Endodermal cell (in vitro differentiated cells): Measurements from ENCODE around the gene SIAH1. TPM values are rescaled to one million over a fixed set of nuclear protein-coding genes. Genes with fewer than 3 reads are reported as not detected.

Source experiments
- DNase-seq: peaks from one replicate; pipeline ENCODE4 v3.0.0-alpha.2; 2017
- H3K27ac ChIP-seq: 2 replicates; pipeline ENCODE4 v1.5.1; 2013; ENCODE audit warnings: mild to moderate bottlenecking, low read depth, low read length, moderate library complexity
- H3K27me3 ChIP-seq: 2 replicates; pipeline ENCODE4 v1.6.1; 2013; ENCODE audit warnings: mild to moderate bottlenecking, low read length, moderate library complexity; ENCODE audit not compliant: insufficient read depth, control insufficient read depth, poor library complexity, severe bottlenecking
- H3K36me3 ChIP-seq: 2 replicates; pipeline ENCODE4 v1.7.0; 2013; ENCODE audit warnings: mild to moderate bottlenecking, low read length, moderate library complexity; ENCODE audit not compliant: control insufficient read depth, insufficient read depth
- H3K4me1 ChIP-seq: one replicate; pipeline ENCODE4 v1.7.0; 2013; ENCODE audit warnings: low read length; ENCODE audit not compliant: control insufficient read depth, insufficient read depth
- H3K4me3 ChIP-seq: 2 replicates; pipeline ENCODE4 v1.5.1; 2013; ENCODE audit warnings: mild to moderate bottlenecking, low read length, moderate library complexity
- H3K9ac ChIP-seq: 2 replicates; pipeline ENCODE4 v1.6.1; 2013; ENCODE audit warnings: mild to moderate bottlenecking, low read length, moderate library complexity; ENCODE audit not compliant: poor library complexity, severe bottlenecking; ENCODE audit errors: extremely low read depth
- H3K9me3 ChIP-seq: 2 replicates; pipeline ENCODE4 v1.6.1; 2013; ENCODE audit warnings: mild to moderate bottlenecking, low read length, moderate library complexity; ENCODE audit not compliant: control insufficient read depth
- H3K27ac Mint-ChIP-seq: 2 replicates; pipeline ENCODE4 v1.8.0; 2020; ENCODE audit warnings: mixed read lengths
- H3K27me3 Mint-ChIP-seq: 2 replicates; pipeline ENCODE4 v1.8.0; 2021; ENCODE audit warnings: mild to moderate bottlenecking, mixed read lengths; ENCODE audit not compliant: insufficient read depth
- H3K36me3 Mint-ChIP-seq: 2 replicates; pipeline ENCODE4 v1.8.0; 2020; ENCODE audit warnings: low read depth, mixed read lengths
- H3K4me1 Mint-ChIP-seq: 2 replicates; pipeline ENCODE4 v1.8.0; 2020; ENCODE audit warnings: mixed read lengths
- H3K4me3 Mint-ChIP-seq: 2 replicates; pipeline ENCODE4 v1.8.0; 2020; ENCODE audit warnings: mild to moderate bottlenecking, moderate library complexity, mixed read lengths
- H3K9me3 Mint-ChIP-seq: 2 replicates; pipeline ENCODE4 v1.8.0; 2020; ENCODE audit warnings: mild to moderate bottlenecking, mixed read lengths
- CTCF ChIP-seq: fragments of 200-600 bp; sonication (generic); conservative IDR thresholded peaks from 2 replicates; pipeline ENCODE4 v1.5.0; 2021; ENCODE audit warnings: antibody characterized with exemption, mild to moderate bottlenecking
- WGBS, 2 experiments: methylation state at CpG; one replicate each; pipeline versions ENCODE4 v1.1.5 to v1.1.7; 2013; ENCODE audit warnings: missing lambda C conversion rate in 2 of 2, mixed read lengths in 1 of 2; ENCODE audit not compliant: insufficient coverage in 1 of 2, insufficient read length in 1 of 2; 5-methylcytosine and 5-hydroxymethylcytosine counted together
- total RNA-seq, 2 donors: library from RNA; stranded (reverse); fragmentation: NEBNext Ultra II Directional in 1 of 2; extraction: Animal tissue kit (Norgen Biotek cat#: 25700) in 1 of 2; gene quantifications; 2 replicates in 1 of 2; 3 replicates in 1 of 2; pipeline ENCODE4 v1.2.1, GENCODE V29; 2021

Gene SIAH1
- total RNA-seq, 2 donors from 2014 or later: 32.8 to 37.5 TPM

GRCh38 chr16:48347980-48348379 is 37.2 kb downstream of the SIAH1 start:
- no peak for DNase-seq
- Histone ChIP-seq H3K9ac (no peak overlapping the region), H3K36me3 (peaks cover 63% of the 10 kb centered on the region), H3K27me3 (no peaks in the 10 kb centered on the region), H3K9me3 (no peaks in the 10 kb centered on the region), H3K27ac (peak overlapping the region; percentile 81), H3K4me1 (peaks cover 4% of the 10 kb centered on the region), H3K4me3 (no peak overlapping the region)
- no peaks in the 10 kb centered on the region for H3K4me1 Mint-ChIP-seq
- no peak overlapping the region for H3K4me3 Mint-ChIP-seq
- H3K36me3 Mint-ChIP-seq: peaks cover 58% of the 10 kb centered on the region
- TF ChIP-seq CTCF: no peak
- no peaks in the 10 kb centered on the region for H3K9me3 Mint-ChIP-seq
- H3K27me3 Mint-ChIP-seq: no peaks in the 10 kb centered on the region
- 80 to 99% methylated on average over 1 to 3 of the region's 4 CpGs for WGBS, 2 experiments
- no peak overlapping the region for H3K27ac Mint-ChIP-seq

GRCh38 chr16:48347191-48347865 is 37.9 kb downstream of the SIAH1 start:
- H3K9me3 Mint-ChIP-seq: no peaks in the 10 kb centered on the region
- no peak for DNase-seq
- H3K4me1 ChIP-seq: peaks cover 4% of the 10 kb centered on the region
- H3K36me3 ChIP-seq: peaks cover 62% of the 10 kb centered on the region
- peaks cover 59% of the 10 kb centered on the region for H3K36me3 Mint-ChIP-seq
- H3K27ac ChIP-seq: peak overlapping the region; percentile 81
- H3K27me3 ChIP-seq: no peaks in the 10 kb centered on the region
- H3K4me3 ChIP-seq: no peak overlapping the region
- H3K27ac Mint-ChIP-seq: no peak overlapping the region
- no peak for TF ChIP-seq CTCF
- 90 to 95% methylated on average over 19 to 20 of the region's 20 CpGs for WGBS, 2 experiments
- no peaks in the 10 kb centered on the region for H3K9me3 ChIP-seq
- H3K27me3 Mint-ChIP-seq: no peaks in the 10 kb centered on the region
- H3K9ac ChIP-seq: no peak overlapping the region
- H3K4me1 Mint-ChIP-seq: no peaks in the 10 kb centered on the region
- H3K4me3 Mint-ChIP-seq: no peak overlapping the region

DNA sequence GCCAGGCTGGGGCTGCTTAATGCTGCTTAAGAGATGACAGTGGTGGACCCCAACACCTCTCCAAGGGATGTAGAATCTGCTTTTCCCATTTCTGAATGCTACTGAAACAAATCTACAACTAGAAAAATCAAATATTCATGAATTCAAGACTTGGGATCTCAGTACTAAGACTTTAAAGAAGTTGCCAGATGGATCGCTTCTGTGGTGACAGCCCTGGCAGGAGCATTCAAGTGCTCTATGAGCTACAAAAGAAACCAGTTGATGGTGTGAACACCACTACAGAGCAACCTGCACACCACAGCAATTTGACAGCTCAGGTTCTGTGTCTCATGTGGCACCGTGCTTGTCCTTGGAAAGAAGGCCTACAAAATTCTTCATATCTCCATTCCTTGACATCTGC is 42.6 kb downstream of the SIAH1 start:
- WGBS, 2 experiments: 92 to 94% methylated on average over 2 of the region's 2 CpGs
- H3K4me3 Mint-ChIP-seq: no peak overlapping the region
- no peak overlapping the region for H3K4me3 ChIP-seq
- TF ChIP-seq CTCF: no peak
- peaks cover 51% of the 10 kb centered on the region for H3K36me3 Mint-ChIP-seq
- peaks cover 4% of the 10 kb centered on the region for H3K4me1 ChIP-seq
- no peaks in the 10 kb centered on the region for H3K4me1 Mint-ChIP-seq
- H3K27ac Mint-ChIP-seq: no peak overlapping the region
- no peaks in the 10 kb centered on the region for H3K9me3 ChIP-seq
- no peaks in the 10 kb centered on the region for H3K27me3 Mint-ChIP-seq
- no peak overlapping the region for H3K27ac ChIP-seq
- no peaks in the 10 kb centered on the region for H3K9me3 Mint-ChIP-seq
- no peak for DNase-seq
- peaks cover 26% of the 10 kb centered on the region for H3K36me3 ChIP-seq
- no peaks in the 10 kb centered on the region for H3K27me3 ChIP-seq
- H3K9ac ChIP-seq: no peak overlapping the region
